WTC11 (cell line): ENCODE data around the gene TRMU. TPM values are rescaled to one million over a fixed set of nuclear protein-coding genes. Genes with fewer than 3 reads are reported as not detected.

Experiments used
- ATAC-seq: fragments of 200-7000 bp; cut with Tn5 transposase; 2 replicates; pipeline ENCODE4 v1.10.0; 2021; ENCODE audit warnings: mild to moderate bottlenecking, moderate library complexity
- CTCF ChIA-PET: fragments of 300-600 bp; sonication (Branson Sonifier 250); formaldehyde crosslinking; loops from one replicate; lab custom pipeline; 2021; ENCODE audit warnings: antibody characterized with exemption; lab: Charles Lee
- POLR2A ChIA-PET: fragments of 350-600 bp; sonication (Branson Sonifier 250); formaldehyde crosslinking; loops from one replicate; lab custom pipeline; 2021; ENCODE audit warnings: antibody characterized with exemption; lab: Charles Lee
- DNase-seq: peaks from one replicate; pipeline ENCODE4 v3.0.0; 2021; ENCODE audit warnings: low spot score
- H3K27ac Mint-ChIP-seq: 2 replicates; pipeline ENCODE4 v1.8.0; 2021; ENCODE audit warnings: mixed read lengths
- H3K27me3 Mint-ChIP-seq: 2 replicates; pipeline ENCODE4 v1.8.0; 2021; ENCODE audit warnings: low read depth, mild to moderate bottlenecking, moderate library complexity, mixed read lengths
- H3K36me3 Mint-ChIP-seq: 2 replicates; pipeline ENCODE4 v1.8.0; 2021; ENCODE audit warnings: mixed read lengths
- H3K4me1 Mint-ChIP-seq: 2 replicates; pipeline ENCODE4 v1.8.0; 2022; ENCODE audit warnings: mixed read lengths
- H3K4me3 Mint-ChIP-seq: 2 replicates; pipeline ENCODE4 v1.8.0; 2021; ENCODE audit warnings: mild to moderate bottlenecking, moderate library complexity, mixed read lengths
- H3K9me3 Mint-ChIP-seq: 2 replicates; pipeline ENCODE4 v1.8.0; 2021; ENCODE audit warnings: mixed read lengths
- ATF2 ChIP-seq: sonication (generic); formaldehyde crosslinking; IDR thresholded peaks from 2 replicates; pipeline ENCODE4 v1.8.1; 2022; ENCODE audit warnings: low read depth, missing genetic modification reagents, borderline replicate concordance
- EMX1 ChIP-seq: fragments of 250-450 bp; sonication (Bioruptor Pico); IDR thresholded peaks from 2 replicates; pipeline ENCODE4 v1.8.0; 2021; ENCODE audit warnings: mild to moderate bottlenecking
- FOXK1 ChIP-seq: sonication (generic); formaldehyde crosslinking; IDR thresholded peaks from 2 replicates; pipeline ENCODE4 v1.8.0; 2022; ENCODE audit warnings: mild to moderate bottlenecking, moderate library complexity, missing genetic modification reagents
- GABPB1 ChIP-seq: sonication (generic); formaldehyde crosslinking; IDR thresholded peaks from 2 replicates; pipeline ENCODE4 v1.8.1; 2023; ENCODE audit warnings: mild to moderate bottlenecking, missing genetic modification reagents
- GRHL2 ChIP-seq: fragments of 250-450 bp; sonication (Bioruptor Pico); IDR thresholded peaks from 2 replicates; pipeline ENCODE4 v1.8.0; 2022; ENCODE audit warnings: mild to moderate bottlenecking, moderate library complexity; ENCODE audit not compliant: insufficient replicate concordance, severe bottlenecking
- GTF2I ChIP-seq: fragments of 250-450 bp; sonication (Bioruptor Pico); conservative IDR thresholded peaks from 2 replicates; pipeline ENCODE4 v1.4.0; 2021; ENCODE audit warnings: mild to moderate bottlenecking
- KAT7 ChIP-seq: sonication (generic); formaldehyde crosslinking; IDR thresholded peaks from 2 replicates; pipeline ENCODE4 v1.8.1; 2023; ENCODE audit warnings: missing genetic modification reagents, mild to moderate bottlenecking, borderline replicate concordance
- MYBL2 ChIP-seq: sonication (generic); formaldehyde crosslinking; IDR thresholded peaks from 2 replicates; pipeline ENCODE4 v1.8.1; 2023; ENCODE audit warnings: mild to moderate bottlenecking, moderate library complexity, missing genetic modification reagents
- OVOL2 ChIP-seq: fragments of 250-450 bp; sonication (Bioruptor Pico); IDR thresholded peaks from 2 replicates; pipeline ENCODE4 v1.9.0; 2021; ENCODE audit warnings: mild to moderate bottlenecking, borderline replicate concordance
- PREB ChIP-seq: sonication (generic); formaldehyde crosslinking; IDR thresholded peaks from 2 replicates; pipeline ENCODE4 v1.8.1; 2022; ENCODE audit warnings: mild to moderate bottlenecking, missing genetic modification reagents, moderate library complexity, borderline replicate concordance
- TCF7 ChIP-seq: sonication (generic); formaldehyde crosslinking; IDR thresholded peaks from 2 replicates; pipeline ENCODE4 v1.8.0; 2022; ENCODE audit warnings: mild to moderate bottlenecking, low read depth, missing genetic modification reagents, moderate library complexity
- ZNF138 ChIP-seq: sonication (generic); formaldehyde crosslinking; conservative IDR thresholded peaks from 2 replicates; pipeline ENCODE4 v1.8.1; 2022; ENCODE audit warnings: mild to moderate bottlenecking, moderate library complexity, missing genetic modification reagents
- ZNF423 ChIP-seq: fragments of 250-450 bp; sonication (Bioruptor Pico); IDR thresholded peaks from 2 replicates; pipeline ENCODE4 v2.1.2; 2022; ENCODE audit warnings: mild to moderate bottlenecking, moderate library complexity
- ZNF532 ChIP-seq: fragments of 250-450 bp; sonication (Bioruptor Pico); IDR thresholded peaks from 2 replicates; pipeline ENCODE4 v1.9.0; 2021; ENCODE audit warnings: mild to moderate bottlenecking, borderline replicate concordance
- ZNF671 ChIP-seq: fragments of 250-450 bp; sonication (Bioruptor Pico); IDR thresholded peaks from 2 replicates; pipeline ENCODE4 v1.8.0; 2021; ENCODE audit warnings: mild to moderate bottlenecking
- total RNA-seq: library from RNA; stranded (reverse); gene quantifications from 3 replicates; pipeline ENCODE4 v1.2.3, GENCODE V29; 2021
- TF ChIP-seq, protein P1 (sequence below): fragments of 250-450 bp; sonication (Bioruptor Pico); IDR thresholded peaks from 2 replicates; pipeline ENCODE4 v1.9.0; 2021; ENCODE audit warnings: mild to moderate bottlenecking
- TF ChIP-seq, protein P2 (sequence below): sonication (generic); formaldehyde crosslinking; conservative IDR thresholded peaks from 2 replicates; pipeline ENCODE4 v1.8.1; 2023; ENCODE audit warnings: mild to moderate bottlenecking, low read depth, missing genetic modification reagents, moderate library complexity
- TF ChIP-seq, protein P3 (sequence below): sonication (generic); formaldehyde crosslinking; IDR thresholded peaks from 2 replicates; pipeline ENCODE4 v1.8.1; 2023; ENCODE audit warnings: mild to moderate bottlenecking, missing genetic modification reagents

TRMU gene
- total RNA-seq, 1 experiment from 2014 or later = 103 TPM

DNA sequence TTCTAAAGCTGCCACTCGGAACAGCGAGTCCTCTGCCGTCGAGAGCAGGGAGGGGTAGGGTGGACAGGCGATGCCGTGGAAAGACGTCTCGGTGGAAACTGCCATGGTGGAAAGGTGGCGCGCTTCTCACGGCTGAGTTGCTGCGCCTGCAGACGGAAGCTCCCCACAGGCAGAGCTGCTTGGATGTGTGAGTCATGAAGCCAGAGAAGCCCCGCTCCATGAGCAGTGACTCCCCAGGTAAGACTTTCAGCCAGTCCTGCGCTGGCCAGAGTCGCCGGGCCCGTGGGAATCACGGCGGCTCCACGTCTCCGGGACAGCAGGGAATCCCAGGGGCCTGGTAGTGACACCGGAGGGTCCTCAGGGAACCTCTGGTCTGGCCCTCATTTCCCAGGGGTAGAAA is 4.0 kb upstream of the TRMU start (continued):
- no peak for TF ChIP-seq ZNF532 (CRISPR knock-in tag)

DNA sequence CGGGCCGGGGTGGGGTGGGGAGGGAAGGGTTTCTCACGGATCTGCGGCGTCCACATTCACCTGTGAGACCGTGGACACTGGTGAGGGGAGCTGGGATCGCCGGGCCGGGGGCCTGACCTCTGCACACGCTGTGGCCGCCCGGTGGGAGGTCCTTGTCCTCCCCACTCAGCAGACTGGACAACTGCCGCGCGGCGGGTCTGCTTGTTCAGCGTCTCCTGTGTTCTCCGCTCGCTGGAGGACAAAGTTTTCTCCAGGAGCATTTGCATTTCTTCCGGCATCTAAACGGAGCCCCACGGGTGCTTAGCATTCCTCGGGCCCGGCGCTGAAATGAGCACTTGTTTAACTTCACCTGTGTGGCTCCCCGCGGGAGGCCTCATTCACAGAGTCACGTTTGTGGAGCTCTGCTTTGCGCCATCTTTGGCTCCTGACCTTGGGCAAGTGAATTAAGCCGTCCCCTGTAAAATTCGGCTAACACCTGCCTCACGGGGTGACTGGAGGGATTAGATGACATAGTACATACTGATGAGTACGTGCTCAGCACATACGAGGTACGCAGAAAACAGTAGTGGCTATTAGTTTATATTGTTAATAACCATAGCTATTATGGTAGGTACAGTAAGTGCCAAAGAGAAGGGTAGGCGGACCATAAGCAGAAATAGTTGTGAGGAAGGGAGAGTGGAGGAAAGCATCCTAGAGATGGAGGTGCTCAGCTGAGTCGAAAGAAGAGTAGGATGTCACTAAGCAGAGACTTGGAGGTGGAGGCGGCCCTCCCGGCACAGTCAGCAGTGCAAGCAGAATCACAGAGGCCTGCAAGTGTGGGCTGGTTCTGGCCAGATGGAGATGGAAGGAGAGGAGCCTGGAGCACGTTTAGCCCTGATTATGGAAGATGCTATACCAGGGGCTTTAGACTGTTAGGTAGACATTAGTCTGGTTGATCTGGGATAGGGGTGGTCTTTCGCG is 885 bp downstream of the TRMU start:
- Mint-ChIP-seq H3K9me3 (no peaks in the 10 kb centered on the region), H3K4me3 (peak overlapping the region; percentile 90), H3K27ac (peak overlapping the region; percentile 69), H3K36me3 (peaks cover 41% of the 10 kb centered on the region), H3K27me3 (no peaks in the 10 kb centered on the region), H3K4me1 (peaks cover 18% of the 10 kb centered on the region)
- TF ChIP-seq KAT7 (CRISPR knock-in tag) = no peak
- no peak for TF ChIP-seq MYBL2
- no peak for TF ChIP-seq GTF2I (CRISPR knock-in tag)
- TF ChIP-seq OVOL2 = no peak
- TF ChIP-seq FOXK1 (CRISPR knock-in tag) = no peak
- no peak for TF ChIP-seq ZNF671 (CRISPR knock-in tag)
- TF ChIP-seq PREB (CRISPR knock-in tag) = no peak
- no peak for TF ChIP-seq ZNF138 (CRISPR knock-in tag)
- no peak for TF ChIP-seq EMX1
- TF ChIP-seq, protein P1, sequence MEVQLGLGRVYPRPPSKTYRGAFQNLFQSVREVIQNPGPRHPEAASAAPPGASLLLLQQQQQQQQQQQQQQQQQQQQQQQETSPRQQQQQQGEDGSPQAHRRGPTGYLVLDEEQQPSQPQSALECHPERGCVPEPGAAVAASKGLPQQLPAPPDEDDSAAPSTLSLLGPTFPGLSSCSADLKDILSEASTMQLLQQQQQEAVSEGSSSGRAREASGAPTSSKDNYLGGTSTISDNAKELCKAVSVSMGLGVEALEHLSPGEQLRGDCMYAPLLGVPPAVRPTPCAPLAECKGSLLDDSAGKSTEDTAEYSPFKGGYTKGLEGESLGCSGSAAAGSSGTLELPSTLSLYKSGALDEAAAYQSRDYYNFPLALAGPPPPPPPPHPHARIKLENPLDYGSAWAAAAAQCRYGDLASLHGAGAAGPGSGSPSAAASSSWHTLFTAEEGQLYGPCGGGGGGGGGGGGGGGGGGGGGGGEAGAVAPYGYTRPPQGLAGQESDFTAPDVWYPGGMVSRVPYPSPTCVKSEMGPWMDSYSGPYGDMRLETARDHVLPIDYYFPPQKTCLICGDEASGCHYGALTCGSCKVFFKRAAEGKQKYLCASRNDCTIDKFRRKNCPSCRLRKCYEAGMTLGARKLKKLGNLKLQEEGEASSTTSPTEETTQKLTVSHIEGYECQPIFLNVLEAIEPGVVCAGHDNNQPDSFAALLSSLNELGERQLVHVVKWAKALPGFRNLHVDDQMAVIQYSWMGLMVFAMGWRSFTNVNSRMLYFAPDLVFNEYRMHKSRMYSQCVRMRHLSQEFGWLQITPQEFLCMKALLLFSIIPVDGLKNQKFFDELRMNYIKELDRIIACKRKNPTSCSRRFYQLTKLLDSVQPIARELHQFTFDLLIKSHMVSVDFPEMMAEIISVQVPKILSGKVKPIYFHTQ (CRISPR knock-in tag) = no peak
- TF ChIP-seq, protein P2, sequence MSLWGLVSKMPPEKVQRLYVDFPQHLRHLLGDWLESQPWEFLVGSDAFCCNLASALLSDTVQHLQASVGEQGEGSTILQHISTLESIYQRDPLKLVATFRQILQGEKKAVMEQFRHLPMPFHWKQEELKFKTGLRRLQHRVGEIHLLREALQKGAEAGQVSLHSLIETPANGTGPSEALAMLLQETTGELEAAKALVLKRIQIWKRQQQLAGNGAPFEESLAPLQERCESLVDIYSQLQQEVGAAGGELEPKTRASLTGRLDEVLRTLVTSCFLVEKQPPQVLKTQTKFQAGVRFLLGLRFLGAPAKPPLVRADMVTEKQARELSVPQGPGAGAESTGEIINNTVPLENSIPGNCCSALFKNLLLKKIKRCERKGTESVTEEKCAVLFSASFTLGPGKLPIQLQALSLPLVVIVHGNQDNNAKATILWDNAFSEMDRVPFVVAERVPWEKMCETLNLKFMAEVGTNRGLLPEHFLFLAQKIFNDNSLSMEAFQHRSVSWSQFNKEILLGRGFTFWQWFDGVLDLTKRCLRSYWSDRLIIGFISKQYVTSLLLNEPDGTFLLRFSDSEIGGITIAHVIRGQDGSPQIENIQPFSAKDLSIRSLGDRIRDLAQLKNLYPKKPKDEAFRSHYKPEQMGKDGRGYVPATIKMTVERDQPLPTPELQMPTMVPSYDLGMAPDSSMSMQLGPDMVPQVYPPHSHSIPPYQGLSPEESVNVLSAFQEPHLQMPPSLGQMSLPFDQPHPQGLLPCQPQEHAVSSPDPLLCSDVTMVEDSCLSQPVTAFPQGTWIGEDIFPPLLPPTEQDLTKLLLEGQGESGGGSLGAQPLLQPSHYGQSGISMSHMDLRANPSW (CRISPR knock-in tag) = no peak
- TF ChIP-seq ATF2 (CRISPR knock-in tag) = no peak
- no peak for TF ChIP-seq TCF7 (CRISPR knock-in tag)
- no peak for TF ChIP-seq GABPB1
- TF ChIP-seq GRHL2 (CRISPR knock-in tag) = no peak
- TF ChIP-seq ZNF423 (CRISPR knock-in tag) = no peak
- TF ChIP-seq, protein P3, sequence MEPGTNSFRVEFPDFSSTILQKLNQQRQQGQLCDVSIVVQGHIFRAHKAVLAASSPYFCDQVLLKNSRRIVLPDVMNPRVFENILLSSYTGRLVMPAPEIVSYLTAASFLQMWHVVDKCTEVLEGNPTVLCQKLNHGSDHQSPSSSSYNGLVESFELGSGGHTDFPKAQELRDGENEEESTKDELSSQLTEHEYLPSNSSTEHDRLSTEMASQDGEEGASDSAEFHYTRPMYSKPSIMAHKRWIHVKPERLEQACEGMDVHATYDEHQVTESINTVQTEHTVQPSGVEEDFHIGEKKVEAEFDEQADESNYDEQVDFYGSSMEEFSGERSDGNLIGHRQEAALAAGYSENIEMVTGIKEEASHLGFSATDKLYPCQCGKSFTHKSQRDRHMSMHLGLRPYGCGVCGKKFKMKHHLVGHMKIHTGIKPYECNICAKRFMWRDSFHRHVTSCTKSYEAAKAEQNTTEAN (CRISPR knock-in tag) = no peak
- ChIA-PET CTCF (interaction anchor here (1.0 to 2.3 kb wide), 6 partner anchors 31 to 422 kb away, joined by 3 to 11 read pairs (median 4); no protein-coding TSS in a partner anchor), POLR2A (interaction anchor here (0.8 to 1.3 kb wide), 4 partner anchors 8 to 69 kb away, joined by 3 read pairs; no protein-coding TSS in a partner anchor)
- ATAC-seq (no peak), DNase-seq (peak; percentile 30)
